GM12874 (cell line): ENCODE data around the gene HIPK1.

Experiments
- CTCF ChIP-seq: IDR thresholded peaks from 2 replicates; pipeline ENCODE4 v1.5.1; 2011; ENCODE audit warnings: low read depth, mild to moderate bottlenecking, control low read depth, low read length, moderate library complexity; ENCODE audit not compliant: insufficient read depth

Gene HIPK1

DNA sequence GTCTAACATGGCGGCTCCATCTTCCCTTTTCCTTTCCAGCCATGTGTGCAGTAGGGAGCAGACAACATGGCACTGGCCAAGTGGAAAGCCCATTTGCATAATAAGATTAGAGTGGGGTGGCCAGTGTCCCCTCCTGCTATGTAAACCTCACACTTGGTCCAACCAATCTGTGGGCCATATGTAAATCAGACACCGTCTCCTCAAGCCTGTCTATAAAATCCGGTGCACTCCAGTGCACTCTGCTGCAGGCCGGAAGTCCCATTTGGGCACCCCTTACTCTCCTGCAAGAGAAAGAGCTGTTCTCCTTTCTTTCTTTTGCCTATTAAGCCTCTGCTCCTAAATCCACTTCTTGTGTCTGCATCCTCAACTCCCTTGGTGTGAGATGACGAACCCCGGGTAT lies 94.3 kb downstream of the HIPK1 start:
- no peak for TF ChIP-seq CTCF

GRCh38 chr1:114024049-114024448 lies 94.9 kb downstream of the HIPK1 start:
- no peak for TF ChIP-seq CTCF

GRCh38 chr1:114025609-114026401 lies 96.7 kb downstream of the HIPK1 start:
- no peak for TF ChIP-seq CTCF

DNA sequence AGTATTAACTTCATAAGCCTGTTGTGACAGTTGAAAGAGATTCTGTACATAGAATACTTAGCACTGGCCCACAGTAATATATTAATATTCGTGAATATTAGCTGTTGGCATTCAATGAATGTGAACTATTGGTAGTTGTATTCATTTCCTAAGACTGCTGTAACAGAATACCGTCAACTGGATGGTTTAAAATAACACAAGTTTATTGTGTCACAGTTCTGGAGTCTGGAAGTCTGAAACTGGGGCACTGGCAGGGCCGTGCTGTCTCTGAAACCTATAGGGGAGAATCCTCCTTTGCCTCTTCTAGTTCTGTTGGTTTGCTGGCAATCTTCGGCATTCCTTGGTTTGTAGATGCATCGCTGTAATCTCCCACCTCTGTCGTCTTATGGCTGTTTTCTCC lies 97.7 kb downstream of the HIPK1 start:
- no peak for TF ChIP-seq CTCF
